Astrocyte (in vitro differentiated cells and primary cell): ENCODE measurements around the gene CAMKMT. TPM values are rescaled to one million over a fixed set of nuclear protein-coding genes. Genes with fewer than 3 reads are reported as not detected.

Experiments used
- DNase-seq: peaks from one replicate; pipeline ENCODE4 v3.0.0-alpha.2; 2010; ENCODE audit warnings: low read depth
- FAIRE-seq: peaks from 2 replicates; lab custom pipeline; 2011; peaks lifted over from hg19 to GRCh38; lab: Jason Lieb, UNC
- H2AFZ ChIP-seq: 2 replicates; pipeline ENCODE4 v1.6.0; 2012; ENCODE audit warnings: low read depth, low read length, inconsistent platforms
- H3K27ac ChIP-seq: 2 replicates; pipeline ENCODE4 v1.5.1; 2011; ENCODE audit warnings: low read depth, low read length, inconsistent platforms
- H3K27me3 ChIP-seq: 2 replicates; pipeline ENCODE4 v1.6.0; 2011; ENCODE audit warnings: low read length, inconsistent platforms; ENCODE audit not compliant: insufficient read depth
- H3K36me3 ChIP-seq: 2 replicates; pipeline ENCODE4 v1.5.1; 2011; ENCODE audit warnings: low read length, inconsistent platforms; ENCODE audit not compliant: insufficient read depth
- H3K4me1 ChIP-seq: 2 replicates; pipeline ENCODE4 v1.5.1; 2011; ENCODE audit warnings: low read length, inconsistent platforms; ENCODE audit not compliant: insufficient read depth
- H3K4me2 ChIP-seq: 2 replicates; pipeline ENCODE4 v1.6.0; 2012; ENCODE audit warnings: low read length, inconsistent platforms
- H3K4me3 ChIP-seq: 2 replicates; pipeline ENCODE4 v1.5.1; 2011; ENCODE audit warnings: low read depth, mild to moderate bottlenecking, low read length, inconsistent platforms; ENCODE audit not compliant: insufficient read depth
- H3K79me2 ChIP-seq: 2 replicates; pipeline ENCODE4 v1.6.0; 2012; ENCODE audit warnings: mild to moderate bottlenecking, low read length, inconsistent platforms; ENCODE audit not compliant: insufficient read depth
- H3K9ac ChIP-seq: 2 replicates; pipeline ENCODE4 v1.6.0; 2012; ENCODE audit warnings: mild to moderate bottlenecking, low read length, inconsistent platforms
- H3K9me3 ChIP-seq: 2 replicates; pipeline ENCODE4 v1.5.1; 2012; ENCODE audit warnings: low read depth, mild to moderate bottlenecking, low read length, inconsistent platforms; ENCODE audit not compliant: insufficient read depth
- H4K20me1 ChIP-seq: 2 replicates; pipeline ENCODE4 v1.6.0; 2012; ENCODE audit warnings: low read length, inconsistent platforms; ENCODE audit not compliant: insufficient read depth
- H3K27ac Mint-ChIP-seq: one replicate; pipeline ENCODE4 v1.8.0; 2021; ENCODE audit warnings: mild to moderate bottlenecking, mixed read lengths; ENCODE audit not compliant: unreplicated experiment
- H3K27me3 Mint-ChIP-seq: one replicate; pipeline ENCODE4 v1.8.0; 2021; ENCODE audit warnings: low read depth, mixed read lengths; ENCODE audit not compliant: unreplicated experiment
- H3K36me3 Mint-ChIP-seq: one replicate; pipeline ENCODE4 v1.8.0; 2021; ENCODE audit warnings: low read depth, mixed read lengths; ENCODE audit not compliant: unreplicated experiment
- H3K4me1 Mint-ChIP-seq: one replicate; pipeline ENCODE4 v1.8.0; 2021; ENCODE audit warnings: low read depth, mixed read lengths; ENCODE audit not compliant: unreplicated experiment
- H3K4me3 Mint-ChIP-seq: one replicate; pipeline ENCODE4 v1.8.0; 2021; ENCODE audit warnings: mild to moderate bottlenecking, moderate library complexity, mixed read lengths; ENCODE audit not compliant: unreplicated experiment
- H3K9me3 Mint-ChIP-seq: one replicate; pipeline ENCODE4 v1.8.0; 2021; ENCODE audit warnings: mild to moderate bottlenecking, mixed read lengths; ENCODE audit not compliant: unreplicated experiment
- EZH2 ChIP-seq: IDR thresholded peaks from 2 replicates; pipeline ENCODE4 v1.6.1; 2012; ENCODE audit warnings: mild to moderate bottlenecking, low read length, inconsistent platforms; ENCODE audit not compliant: insufficient read depth
- total RNA-seq: library from RNA; stranded (reverse); gene quantifications from 2 replicates; pipeline ENCODE4 v1.2.1, GENCODE V29; 2021
- TF ChIP-seq, protein P1 (sequence below): IDR thresholded peaks from 2 replicates; pipeline ENCODE4 v1.5.1; 2011; ENCODE audit warnings: low read depth, mild to moderate bottlenecking, inconsistent platforms, low read length, moderate library complexity; ENCODE audit not compliant: insufficient read depth

CAMKMT gene
- total RNA-seq, 1 donor from 2014 or later: 9.3 TPM

DNA sequence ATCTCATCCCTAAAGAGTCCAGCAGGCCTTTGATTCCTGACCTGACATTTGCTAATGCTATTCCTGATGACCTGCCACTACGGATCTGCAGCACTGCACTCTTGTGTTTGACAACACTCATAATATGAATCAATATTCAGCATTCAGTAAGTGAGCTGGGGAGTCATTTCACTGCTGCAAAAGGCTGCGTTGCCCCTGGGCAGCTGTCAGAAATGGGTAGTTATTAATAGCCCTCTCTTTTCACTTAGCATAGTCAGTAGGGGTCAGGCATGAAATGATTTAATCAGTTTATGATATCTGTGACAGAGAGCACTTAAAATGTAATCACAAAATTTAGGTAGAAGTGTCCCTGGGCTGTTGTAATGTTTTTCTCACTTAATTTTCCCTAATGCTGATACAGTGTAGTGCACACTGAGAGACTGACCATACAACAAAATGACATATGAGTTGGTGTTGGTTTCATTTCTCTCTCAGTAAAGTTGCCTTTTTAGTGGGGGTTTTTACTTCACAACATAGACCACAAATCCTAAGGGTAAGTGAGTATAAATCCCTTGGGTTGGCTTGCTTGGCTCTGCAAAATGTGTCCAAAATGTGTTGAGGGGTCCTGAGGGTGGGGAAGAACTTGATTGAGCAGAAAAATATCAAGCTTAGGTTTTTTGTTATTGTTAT is 184.8 kb downstream of the CAMKMT start:
- Histone ChIP-seq H3K36me3 (no peaks in the 10 kb centered on the region), H3K4me3 (no peak overlapping the region), H3K4me2 (no peak overlapping the region), H4K20me1 (no peaks in the 10 kb centered on the region), H3K79me2 (no peaks in the 10 kb centered on the region), H3K4me1 (peaks cover 17% of the 10 kb centered on the region), H2AFZ (no peak overlapping the region), H3K9ac (no peak overlapping the region), H3K27ac (no peak overlapping the region), H3K9me3 (no peaks in the 10 kb centered on the region), H3K27me3 (no peaks in the 10 kb centered on the region)
- Mint-ChIP-seq H3K4me3 (no peak overlapping the region), H3K27ac (no peak overlapping the region), H3K36me3 (no peaks in the 10 kb centered on the region), H3K27me3 (no peaks in the 10 kb centered on the region), H3K4me1 (peaks cover 24% of the 10 kb centered on the region), H3K9me3 (no peaks in the 10 kb centered on the region)
- FAIRE-seq (no peak), DNase-seq (no peak)
- TF ChIP-seq EZH2: no peak
- TF ChIP-seq, protein P1, sequence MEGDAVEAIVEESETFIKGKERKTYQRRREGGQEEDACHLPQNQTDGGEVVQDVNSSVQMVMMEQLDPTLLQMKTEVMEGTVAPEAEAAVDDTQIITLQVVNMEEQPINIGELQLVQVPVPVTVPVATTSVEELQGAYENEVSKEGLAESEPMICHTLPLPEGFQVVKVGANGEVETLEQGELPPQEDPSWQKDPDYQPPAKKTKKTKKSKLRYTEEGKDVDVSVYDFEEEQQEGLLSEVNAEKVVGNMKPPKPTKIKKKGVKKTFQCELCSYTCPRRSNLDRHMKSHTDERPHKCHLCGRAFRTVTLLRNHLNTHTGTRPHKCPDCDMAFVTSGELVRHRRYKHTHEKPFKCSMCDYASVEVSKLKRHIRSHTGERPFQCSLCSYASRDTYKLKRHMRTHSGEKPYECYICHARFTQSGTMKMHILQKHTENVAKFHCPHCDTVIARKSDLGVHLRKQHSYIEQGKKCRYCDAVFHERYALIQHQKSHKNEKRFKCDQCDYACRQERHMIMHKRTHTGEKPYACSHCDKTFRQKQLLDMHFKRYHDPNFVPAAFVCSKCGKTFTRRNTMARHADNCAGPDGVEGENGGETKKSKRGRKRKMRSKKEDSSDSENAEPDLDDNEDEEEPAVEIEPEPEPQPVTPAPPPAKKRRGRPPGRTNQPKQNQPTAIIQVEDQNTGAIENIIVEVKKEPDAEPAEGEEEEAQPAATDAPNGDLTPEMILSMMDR: no peak

DNA sequence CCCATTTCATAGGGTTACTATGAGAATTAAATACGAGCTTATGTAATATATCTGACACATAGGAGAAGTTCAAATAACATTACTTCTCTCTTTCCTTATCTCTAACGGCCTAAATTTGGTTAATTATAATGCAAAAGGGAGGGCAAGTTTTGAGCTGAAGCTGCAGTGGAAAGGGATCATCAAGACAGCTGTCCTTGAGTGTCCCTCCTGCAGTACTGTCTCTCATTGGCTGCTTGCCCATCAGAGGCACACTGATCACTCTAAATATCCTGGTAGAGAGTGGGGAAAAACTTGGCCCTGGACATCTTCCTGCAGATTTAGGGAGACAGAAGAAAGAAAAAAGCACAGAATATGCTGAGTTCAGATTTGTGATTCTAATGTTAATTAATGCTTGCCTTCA is 186.0 kb downstream of the CAMKMT start:
- FAIRE-seq (no peak), DNase-seq (no peak)
- Histone ChIP-seq H3K4me2 (no peak overlapping the region), H2AFZ (no peak overlapping the region), H3K9ac (no peak overlapping the region), H4K20me1 (no peaks in the 10 kb centered on the region), H3K79me2 (no peaks in the 10 kb centered on the region), H3K36me3 (no peaks in the 10 kb centered on the region), H3K4me1 (peaks cover 17% of the 10 kb centered on the region), H3K9me3 (no peaks in the 10 kb centered on the region), H3K27ac (no peak overlapping the region), H3K27me3 (no peaks in the 10 kb centered on the region), H3K4me3 (no peak overlapping the region)
- no peaks in the 10 kb centered on the region for H3K27me3 Mint-ChIP-seq
- H3K27ac Mint-ChIP-seq: no peak overlapping the region
- TF ChIP-seq, protein P1: no peak
- TF ChIP-seq EZH2: no peak
- no peaks in the 10 kb centered on the region for H3K9me3 Mint-ChIP-seq
- no peaks in the 10 kb centered on the region for H3K36me3 Mint-ChIP-seq
- H3K4me1 Mint-ChIP-seq: peaks cover 24% of the 10 kb centered on the region
- no peak overlapping the region for H3K4me3 Mint-ChIP-seq
